CD14-positive monocyte (primary cell): ENCODE data around the gene THAP3. TPM values are rescaled to one million over a fixed set of nuclear protein-coding genes. Genes with fewer than 3 reads are reported as not detected.
"Not testable (repeated sequence)": the region's sequence is repeated elsewhere in the genome, so short reads cannot be mapped to it uniquely, and the experiment has no call there.

ENCODE experiments used
- DNase-seq, 3 donors: peaks; one replicate each; pipeline ENCODE4 v3.0.0-alpha.2; 2011 to 2022
- H2AFZ ChIP-seq: 2 replicates; pipeline ENCODE4 v1.6.0; 2012; ENCODE audit warnings: mild to moderate bottlenecking, low read depth, low read length, inconsistent platforms; ENCODE audit not compliant: insufficient read depth, poor library complexity, severe bottlenecking
- H3K27ac ChIP-seq, 2 donors: 1 replicate in 1 of 2; 2 replicates in 1 of 2; pipeline ENCODE4 v1.5.1; 2012 to 2013; ENCODE audit warnings: low read length in 2 of 2, control low read depth in 1 of 2, inconsistent platforms in 1 of 2, low read depth in 1 of 2, mild to moderate bottlenecking in 1 of 2
- H3K27me3 ChIP-seq, 2 donors: one replicate each; pipeline versions ENCODE4 v1.6.0 to v1.6.1; 2011 to 2013; ENCODE audit warnings: low read length in 2 of 2; ENCODE audit not compliant: control insufficient read depth in 2 of 2, insufficient read depth in 2 of 2
- H3K36me3 ChIP-seq, 2 donors: replicated peaks in 1 of 2; 1 replicate in 1 of 2; 2 replicates in 1 of 2; pipeline versions ENCODE4 v1.5.1 to v1.6.1; 2012 to 2013; ENCODE audit warnings: low read length in 2 of 2, control low read depth in 1 of 2, inconsistent platforms in 1 of 2, mild to moderate bottlenecking in 1 of 2; ENCODE audit not compliant: insufficient read depth in 2 of 2, control insufficient read depth in 1 of 2
- H3K4me1 ChIP-seq, 2 donors: 1 replicate in 1 of 2; 2 replicates in 1 of 2; pipeline versions ENCODE4 v1.5.1 to v1.6.1; 2012 to 2013; ENCODE audit warnings: low read length in 2 of 2, control low read depth in 1 of 2, inconsistent platforms in 1 of 2, mild to moderate bottlenecking in 1 of 2, moderate library complexity in 1 of 2; ENCODE audit not compliant: insufficient read depth in 2 of 2, control insufficient read depth in 1 of 2
- H3K4me2 ChIP-seq: replicated peaks from 2 replicates; pipeline ENCODE3; 2012; ENCODE audit warnings: low read length, moderate library complexity, mild to moderate bottlenecking; ENCODE audit not compliant: poor library complexity, severe bottlenecking; ENCODE audit errors: extremely low read depth
- H3K4me3 ChIP-seq, 3 experiments: fragments of 200-600 bp in 1 of 3; sonication (generic) in 1 of 3; replicated peaks in 1 of 3; 1 replicate in 2 of 3; 2 replicates in 1 of 3; pipeline ENCODE4 v1.5.1; 2011 to 2013; ENCODE audit warnings: low read length in 3 of 3, mild to moderate bottlenecking in 3 of 3, control low read depth in 2 of 3, low read depth in 2 of 3, inconsistent platforms in 1 of 3, moderate library complexity in 1 of 3
- H3K79me2 ChIP-seq: 2 replicates; pipeline ENCODE4 v1.6.0; 2012; ENCODE audit warnings: mild to moderate bottlenecking, control low read depth, inconsistent platforms, low read length, moderate library complexity; ENCODE audit not compliant: insufficient read depth
- H3K9ac ChIP-seq: 2 replicates; pipeline ENCODE4 v1.6.0; 2017; ENCODE audit warnings: low read length, mild to moderate bottlenecking; ENCODE audit not compliant: insufficient read depth, poor library complexity, severe bottlenecking
- H3K9me3 ChIP-seq, 2 donors: replicated peaks in 1 of 2; 1 replicate in 1 of 2; 2 replicates in 1 of 2; pipeline versions ENCODE4 v1.5.1 to v1.6.1; 2012 to 2013; ENCODE audit warnings: low read length in 2 of 2, control low read depth in 1 of 2; ENCODE audit not compliant: control insufficient read depth in 1 of 2, insufficient read depth in 1 of 2
- H4K20me1 ChIP-seq: 2 replicates; pipeline ENCODE4 v1.6.0; 2012; ENCODE audit warnings: mild to moderate bottlenecking, low read length, control low read depth, moderate library complexity; ENCODE audit not compliant: insufficient read depth
- H3K27ac Mint-ChIP-seq, 7 donors: one replicate each; pipeline ENCODE4 v1.8.0; 2020; ENCODE audit warnings: mild to moderate bottlenecking in 7 of 7, mixed read lengths in 7 of 7, moderate library complexity in 6 of 7, inconsistent platforms in 2 of 7
- H3K27me3 Mint-ChIP-seq, 3 donors: one replicate each; pipeline ENCODE4 v1.8.0; 2021 to 2022; ENCODE audit warnings: low read depth in 3 of 3, mild to moderate bottlenecking in 3 of 3, mixed read lengths in 3 of 3, moderate library complexity in 3 of 3, inconsistent platforms in 1 of 3
- H3K36me3 Mint-ChIP-seq, 2 donors: one replicate each; pipeline ENCODE4 v1.8.0; 2020; ENCODE audit warnings: mixed read lengths in 2 of 2, inconsistent platforms in 1 of 2, mild to moderate bottlenecking in 1 of 2
- H3K4me1 Mint-ChIP-seq: one replicate; pipeline ENCODE4 v1.8.0; 2020; ENCODE audit warnings: mild to moderate bottlenecking, mixed read lengths
- H3K4me3 Mint-ChIP-seq, 2 donors: one replicate each; pipeline ENCODE4 v1.8.0; 2020; ENCODE audit warnings: mild to moderate bottlenecking in 2 of 2, mixed read lengths in 2 of 2, moderate library complexity in 1 of 2
- H3K9me3 Mint-ChIP-seq, 7 donors: one replicate each; pipeline ENCODE4 v1.8.0; 2020 to 2022; ENCODE audit warnings: mixed read lengths in 7 of 7, mild to moderate bottlenecking in 6 of 7, moderate library complexity in 6 of 7, inconsistent platforms in 2 of 7
- CTCF ChIP-seq: fragments of 200-600 bp; IDR thresholded peaks from one replicate; pipeline ENCODE4 v1.8.0; 2022; ENCODE audit warnings: antibody characterized with exemption, mild to moderate bottlenecking
- WGBS: methylation state at CpG from one replicate; pipeline ENCODE4 v1.1.5; 2013; ENCODE audit warnings: missing lambda C conversion rate; ENCODE audit not compliant: insufficient coverage; 5-methylcytosine and 5-hydroxymethylcytosine counted together
- intact Hi-C, 2 donors: fragments of 100-400 bp; cut with micrococcal nuclease; formaldehyde crosslinking; loops; one replicate each; pipeline versions ENCODE4 v1.15.0 to v1.15.1; 2023
- polyA plus RNA-seq, 3 donors: library from polyadenylated mRNA; depleted of rRNA in 1 of 3; unstranded in 2 of 3; stranded (reverse) in 1 of 3; fragments of 300-500 nt in 2 of 3; fragments of >200 nt in 1 of 3; fragmentation: Illumina TruSeq in 2 of 3; gene quantifications; 1 replicate in 2 of 3; 2 replicates in 1 of 3; pipeline ENCODE4 v1.2.3, GENCODE V29; 2012 to 2021

The THAP3 gene
- polyA plus RNA-seq, 3 donors = 10.3 to 12.8 (median 10.3) TPM

- H3K4me3 Mint-ChIP-seq = peak overlapping the region; percentile 89 to 95
- no peaks in the 10 kb centered on the region for H3K27me3 ChIP-seq
- peaks cover 35 to 39% of the 10 kb centered on the region in 2 donors for H3K36me3 ChIP-seq
- TF ChIP-seq CTCF = no peak
- peaks cover 45% of the 10 kb centered on the region for H3K4me1 Mint-ChIP-seq
- H3K27me3 Mint-ChIP-seq = no peaks in the 10 kb centered on the region
- H3K27ac Mint-ChIP-seq = peak overlapping the region; percentile 88 to 96 (median 92)
- peaks cover 80% of the 10 kb centered on the region for H4K20me1 ChIP-seq
- H3K36me3 Mint-ChIP-seq = peaks cover 35 to 53% of the 10 kb centered on the region in 2 donors
- H3K9ac ChIP-seq = peak overlapping the region; percentile 61
- intact Hi-C loops = no loop called here
- peak overlapping the region; percentile 94 for H3K4me2 ChIP-seq
- no peak overlapping the region for H2AFZ ChIP-seq
- H3K9me3 Mint-ChIP-seq = peaks cover 0 to 2% (median 0%) of the 10 kb centered on the region in 7 donors
- peak; percentile 60 to 81 (median 75) for DNase-seq
- H3K79me2 ChIP-seq = peaks cover 76% of the 10 kb centered on the region
- no peaks in the 10 kb centered on the region for H3K9me3 ChIP-seq
- WGBS = 69% methylated on average over 27 of the region's 31 CpGs
- H3K27ac ChIP-seq = peak overlapping the region; percentile 80 to 92
- peak overlapping the region; percentile 64 to 93 (median 78) for H3K4me3 ChIP-seq
- peaks cover 35 to 61% of the 10 kb centered on the region in 2 donors for H3K4me1 ChIP-seq
Measured at GRCh38 chr1:6599141-6599975, 25.3 kb upstream of the THAP3 start.

GRCh38 chr1:6599991-6600390 lies 24.7 kb upstream of the THAP3 start:
- H3K9me3 ChIP-seq, H3K9me3 Mint-ChIP-seq, DNase-seq, H2AFZ ChIP-seq, H3K27me3 ChIP-seq, H3K27me3 Mint-ChIP-seq: not testable (repeated sequence)
- intact Hi-C loops = loop anchor here in 1 of 2 donors (2.0 to 10.0 kb wide), 2 partner anchors 19 to 185 kb away; partner anchors contain the start of gene CAMTA1
- Mint-ChIP-seq H3K4me3 (peak overlapping the region; percentile 89 to 95), H3K4me1 (peaks cover 46% of the 10 kb centered on the region), H3K36me3 (peaks cover 31 to 46% of the 10 kb centered on the region in 2 donors), H3K27ac (peak overlapping the region; percentile 92 to 98 (median 96))
- Histone ChIP-seq H3K9ac (peak overlapping the region; percentile 97), H3K79me2 (peaks cover 74% of the 10 kb centered on the region), H3K36me3 (peaks cover 30 to 33% of the 10 kb centered on the region in 2 donors), H3K27ac (peak overlapping the region; percentile 92 to 99), H4K20me1 (peaks cover 74% of the 10 kb centered on the region), H3K4me1 (peaks cover 40 to 67% of the 10 kb centered on the region in 2 donors), H3K4me3 (peak overlapping the region; percentile 64 to 93 (median 78)), H3K4me2 (peak overlapping the region; percentile 94)
- WGBS = 27% methylated on average over 4 of the region's 8 CpGs
